IMR-90 (cell line): ENCODE results near the gene DSCAML1. TPM values are rescaled to one million over a fixed set of nuclear protein-coding genes. Genes with fewer than 3 reads are reported as not detected.

ENCODE experiments used
- ATAC-seq: fragments of 200-7000 bp; cut with Tn5 transposase; 2 replicates; pipeline ENCODE4 v1.9.1; 2020; ENCODE audit warnings: low read depth, mild to moderate bottlenecking, moderate library complexity
- BruUV-seq: library from RNA; stranded (reverse); fragments of 400-500 nt; replicated peaks from 2 replicates; lab custom pipeline; 2021; lab: Mats Ljungman, UMichigan
- CTCF ChIA-PET: fragments of 300-600 bp; formaldehyde crosslinking; extraction: SDS; loops from one replicate; lab custom pipeline; 2021; ENCODE audit warnings: antibody characterized with exemption; lab: Yijun Ruan, JAX
- POLR2A ChIA-PET: fragments of 300-600 bp; sonication (Branson Sonifier 250); formaldehyde crosslinking; loops from one replicate; lab custom pipeline; 2022; ENCODE audit warnings: antibody characterized with exemption; ENCODE audit not compliant: unreplicated experiment; lab: Charles Lee
- DNase-seq: peaks from one replicate; pipeline ENCODE4 v3.0.0; 2013
- H2AFZ ChIP-seq: replicated peaks from 2 replicates; pipeline ENCODE3; 2013; ENCODE audit warnings: low read length, mild to moderate bottlenecking; ENCODE audit not compliant: poor library complexity
- H2AK5ac ChIP-seq: 2 replicates; pipeline ENCODE4 v1.6.1; 2013; ENCODE audit warnings: low read depth, low read length, inconsistent platforms
- H2AK9ac ChIP-seq: replicated peaks from 2 replicates; pipeline ENCODE3; 2013; ENCODE audit warnings: mild to moderate bottlenecking, low read depth, low read length, moderate library complexity; ENCODE audit not compliant: poor library complexity
- H2BK120ac ChIP-seq: 2 replicates; pipeline ENCODE4 v1.6.1; 2013; ENCODE audit warnings: low read depth, low read length, inconsistent platforms
- H2BK15ac ChIP-seq: 3 replicates; pipeline ENCODE4 v1.6.1; 2013; ENCODE audit warnings: low read depth, low read length, inconsistent platforms
- H2BK20ac ChIP-seq: 2 replicates; pipeline ENCODE4 v1.6.1; 2013; ENCODE audit warnings: low read depth, mild to moderate bottlenecking, inconsistent platforms, low read length, moderate library complexity
- H2BK5ac ChIP-seq: 2 replicates; pipeline ENCODE4 v1.6.1; 2013; ENCODE audit warnings: mild to moderate bottlenecking, low read depth, low read length, inconsistent platforms; ENCODE audit not compliant: poor library complexity, severe bottlenecking
- H3K14ac ChIP-seq: replicated peaks from 2 replicates; pipeline ENCODE4 v1.6.1; 2013; ENCODE audit warnings: low read depth, low read length, inconsistent platforms
- H3K18ac ChIP-seq: 2 replicates; pipeline ENCODE4 v1.6.1; 2013; ENCODE audit warnings: low read depth, low read length, control low read depth
- H3K23ac ChIP-seq: 2 replicates; pipeline ENCODE4 v1.6.1; 2013; ENCODE audit warnings: low read depth, low read length, inconsistent platforms
- H3K27ac ChIP-seq: 2 replicates; pipeline ENCODE4 v1.5.1; 2013; ENCODE audit warnings: mild to moderate bottlenecking, control low read depth, low read length; ENCODE audit not compliant: insufficient read depth
- H3K27me3 ChIP-seq: 2 replicates; pipeline ENCODE4 v1.6.1; 2013; ENCODE audit warnings: low read length; ENCODE audit not compliant: control insufficient read depth, insufficient read depth
- H3K36me3 ChIP-seq: 2 replicates; pipeline ENCODE4 v1.6.1; 2013; ENCODE audit warnings: low read length, mixed read lengths; ENCODE audit not compliant: control insufficient read depth, insufficient read depth
- H3K4ac ChIP-seq: 2 replicates; pipeline ENCODE4 v1.6.1; 2013; ENCODE audit warnings: low read depth, low read length, inconsistent platforms
- H3K4me1 ChIP-seq: 2 replicates; pipeline ENCODE4 v1.6.1; 2013; ENCODE audit warnings: low read length, mixed read lengths; ENCODE audit not compliant: control insufficient read depth, insufficient read depth
- H3K4me2 ChIP-seq: 2 replicates; pipeline ENCODE4 v1.6.1; 2013; ENCODE audit warnings: low read depth, mild to moderate bottlenecking, control low read depth, low read length, moderate library complexity
- H3K4me3 ChIP-seq: 2 replicates; pipeline ENCODE4 v1.5.1; 2013; ENCODE audit warnings: low read depth, mild to moderate bottlenecking, control low read depth, low read length, moderate library complexity; ENCODE audit not compliant: insufficient read depth
- H3K56ac ChIP-seq: 2 replicates; pipeline ENCODE4 v1.6.1; 2013; ENCODE audit warnings: low read length, inconsistent platforms; ENCODE audit not compliant: insufficient read depth; ENCODE audit errors: extremely low read depth
- H3K79me1 ChIP-seq, 2 experiments: 2 replicates each; pipeline ENCODE4 v1.6.1; 2013; ENCODE audit warnings: low read length in 2 of 2, inconsistent platforms in 1 of 2, low read depth in 1 of 2
- H3K9ac ChIP-seq: 2 replicates; pipeline ENCODE4 v1.6.1; 2013; ENCODE audit warnings: low read depth, low read length, control low read depth
- H3K9me1 ChIP-seq: 2 replicates; pipeline ENCODE4 v1.6.1; 2013; ENCODE audit warnings: low read length, inconsistent platforms; ENCODE audit not compliant: insufficient read depth
- H3K9me3 ChIP-seq: 2 replicates; pipeline ENCODE4 v1.6.1; 2013; ENCODE audit warnings: low read length; ENCODE audit not compliant: control insufficient read depth, insufficient read depth
- H4K20me1 ChIP-seq: 2 replicates; pipeline ENCODE4 v1.6.1; 2013; ENCODE audit warnings: low read length, inconsistent platforms; ENCODE audit not compliant: insufficient read depth
- H4K5ac ChIP-seq: 2 replicates; pipeline ENCODE4 v1.6.1; 2013; ENCODE audit warnings: mild to moderate bottlenecking, low read depth, low read length, control low read depth
- H4K8ac ChIP-seq, 2 experiments: 2 replicates each; pipeline ENCODE4 v1.6.1; 2013; ENCODE audit warnings: low read depth in 2 of 2, low read length in 2 of 2, control low read depth in 1 of 2, inconsistent platforms in 1 of 2
- H4K91ac ChIP-seq: 2 replicates; pipeline ENCODE4 v1.6.1; 2013; ENCODE audit warnings: low read depth, low read length, inconsistent platforms; ENCODE audit not compliant: insufficient read depth
- RCOR1 ChIP-seq: IDR thresholded peaks from 2 replicates; pipeline ENCODE4 v1.6.1; 2012; ENCODE audit warnings: mild to moderate bottlenecking, low read length, improper control_type of control experiment; ENCODE audit not compliant: insufficient replicate concordance
- WGBS, 2 experiments: methylation state at CpG; one replicate each; pipeline versions ENCODE4 v1.1.5 to v1.1.7; 2013; ENCODE audit warnings: missing lambda C conversion rate in 2 of 2; ENCODE audit not compliant: insufficient read length in 1 of 2; ENCODE audit errors: extremely low coverage in 2 of 2; 5-methylcytosine and 5-hydroxymethylcytosine counted together
- dilution Hi-C: fragments of 300-500 bp; cut with HindIII; formaldehyde crosslinking; loops from one replicate; pipeline ENCODE4 v1.14.3; 2018; ENCODE audit warnings: low sequenced_read_pairs; ENCODE audit not compliant: unreplicated experiment
- in situ Hi-C: fragments of 300-500 bp; cut with MboI; formaldehyde crosslinking; loops from 3 replicates; pipeline ENCODE4 v1.14.3; 2019; ENCODE audit warnings: low sequenced_read_pairs, inconsistent platforms, mixed read lengths
- intact Hi-C: fragments of 100-400 bp; cut with micrococcal nuclease; formaldehyde crosslinking; loops from 2 replicates; pipeline ENCODE4 v1.10.0; 2022
- polyA plus RNA-seq, 3 experiments: library from polyadenylated mRNA; depleted of rRNA; stranded (reverse); fragments of >200 nt; gene quantifications; 2 replicates each; pipeline ENCODE4 v1.2.3, GENCODE V29; 2012; ENCODE audit warnings: low replicate concordance in 1 of 3
- total RNA-seq: library from RNA; depleted of rRNA; stranded (reverse); fragments of >200 nt; gene quantifications from 2 replicates; pipeline ENCODE4 v1.2.3, GENCODE V29; 2012

Gene DSCAML1
- total and polyA plus RNA-seq, 2 of the 4 experiments (the other 2 are of a cell fraction) = not detected

DNA sequence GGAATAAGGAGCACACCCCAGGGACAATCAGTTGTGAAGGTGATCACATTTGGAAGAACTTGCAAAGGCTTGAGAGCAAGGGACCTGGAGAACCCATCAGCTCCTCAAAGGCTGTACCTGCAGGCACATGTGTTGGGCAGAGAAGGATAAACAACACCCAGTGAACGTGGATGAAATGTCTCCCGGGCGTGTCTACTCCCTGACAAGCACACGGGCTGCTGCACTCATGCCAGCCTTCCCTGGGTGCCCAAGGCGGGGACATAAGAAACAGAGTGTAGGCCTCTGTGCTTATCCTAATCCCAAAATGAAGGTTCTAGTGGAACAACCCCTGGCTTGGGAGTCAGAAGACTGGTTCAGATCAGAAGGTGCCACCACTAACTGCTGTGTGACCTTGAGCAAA is 46.7 kb downstream of the DSCAML1 start:
- 51% methylated on average over 5 of the region's 5 CpGs; no CpG with 5 or more reads in 1 of the 2 experiments for WGBS, 2 experiments
- ChIA-PET CTCF (no interaction called here), POLR2A (no interaction called here)
- no peaks in the 10 kb centered on the region for H3K4me1 ChIP-seq
- H2BK20ac ChIP-seq = no peak overlapping the region
- intact Hi-C loops = no loop called here
- in situ Hi-C loops = no loop called here
- H3K27me3 ChIP-seq = peaks cover 8% of the 10 kb centered on the region; the same call in 1 of the 2 replicates
- no TSS peak for BruUV-seq
- no peak overlapping the region for H2AK9ac ChIP-seq
- no peak overlapping the region for H3K23ac ChIP-seq
- no peaks in the 10 kb centered on the region for H3K9me3 ChIP-seq
- no peak overlapping the region for H4K91ac ChIP-seq
- H3K79me1 ChIP-seq = no peaks in the 10 kb centered on the region
- H2AFZ ChIP-seq = no peak overlapping the region
- H3K14ac ChIP-seq = no peak overlapping the region
- no peak overlapping the region for H2AK5ac ChIP-seq
- H3K9ac ChIP-seq = no peak overlapping the region
- H2BK5ac ChIP-seq = no peak overlapping the region
- no peak overlapping the region for H3K4me2 ChIP-seq
- no peak overlapping the region for H4K8ac ChIP-seq
- no peak overlapping the region for H2BK120ac ChIP-seq
- H3K9me1 ChIP-seq = no peaks in the 10 kb centered on the region
- no peak overlapping the region for H3K18ac ChIP-seq
- no peak for ATAC-seq
- no peak overlapping the region for H2BK15ac ChIP-seq
- H3K4ac ChIP-seq = no peak overlapping the region
- dilution Hi-C loops = no loop called here
- H3K27ac ChIP-seq = no peak overlapping the region
- no peak overlapping the region for H4K5ac ChIP-seq
- no peak overlapping the region for H3K4me3 ChIP-seq
- H4K20me1 ChIP-seq = no peaks in the 10 kb centered on the region; the same call in 1 of the 2 replicates
- H3K36me3 ChIP-seq = no peaks in the 10 kb centered on the region
- TF ChIP-seq RCOR1 = no peak
- no peak for DNase-seq
- no peak overlapping the region for H3K56ac ChIP-seq
